ENCODE results near the gene CAPZB. TPM values are rescaled to one million over a fixed set of nuclear protein-coding genes. Genes with fewer than 3 reads are reported as not detected.
"Not testable (repeated sequence)": the region's sequence is repeated elsewhere in the genome, so short reads cannot be mapped to it uniquely, and the experiment has no call there.

CAPZB gene
- 291 and 297 TPM in 2 replicates for total RNA-seq

DNA sequence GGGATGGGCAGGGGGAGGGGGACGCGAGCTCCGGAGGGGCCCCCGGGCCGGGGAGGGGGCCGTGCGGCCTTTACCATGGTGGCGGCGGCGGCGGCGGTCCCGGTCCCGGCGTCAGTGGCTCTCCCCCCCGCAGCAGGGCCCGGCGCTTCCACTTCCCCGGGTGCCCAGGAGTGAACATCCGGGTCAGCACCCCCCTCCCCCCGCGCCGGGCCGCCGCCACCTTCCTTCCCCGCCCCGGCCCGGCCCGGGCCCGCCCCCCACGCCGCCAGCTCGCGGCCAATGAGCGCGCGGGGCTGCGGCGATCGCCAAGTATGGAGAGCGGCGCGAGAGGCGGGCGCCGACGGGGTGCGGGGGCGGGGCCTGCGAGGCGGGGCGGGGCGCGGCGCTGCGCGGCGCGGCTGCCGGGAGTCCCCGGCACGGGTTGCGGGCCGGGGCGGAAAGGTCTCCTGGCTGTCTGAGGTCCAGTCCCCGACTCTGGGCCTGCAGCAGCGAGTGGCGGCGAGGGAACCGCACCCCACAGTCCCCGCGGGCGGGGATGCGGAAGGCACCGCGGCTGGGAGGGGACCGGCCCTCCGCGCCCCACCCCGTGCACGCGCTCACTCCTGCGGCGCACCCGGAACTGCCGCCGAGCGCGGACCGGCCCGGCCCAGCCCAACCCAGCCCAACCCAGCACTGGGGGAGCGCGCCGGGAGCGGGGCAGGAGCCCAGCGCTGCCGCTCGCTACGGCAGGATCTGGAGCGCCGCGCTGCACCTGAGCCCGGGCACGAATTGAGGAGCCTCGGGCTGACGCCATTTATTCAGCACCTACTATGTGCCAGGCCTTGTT lies at the start of gene CAPZB:
Gene CAPZB (minus strand): TSS at position 178 of the 826 bp plus-strand sequence. CDS start 101 bp downstream, at position 77.
- DNase-seq, result peak; percentile 97
- Mint-ChIP-seq H3K4me3 (peak within 1 kb of the TSS; percentile 97), H3K9me3 (no peaks in the 10 kb centered on the region), H3K27ac (peak within 1 kb of the TSS; percentile 95), H3K27me3 (no peaks in the 10 kb centered on the region), H3K36me3 (ENCODE audit: low read depth) (peaks cover 20% of the 10 kb centered on the region), H3K4me1 (peaks cover 52% of the 10 kb centered on the region)
- intact Hi-C loops (cut with micrococcal nuclease), result loop anchor here (1.0 to 5.0 kb wide), 6 partner anchors 16 to 159 kb away; partner anchors contain the start of gene NBL1

GRCh38 chr1:19534281-19534680 lies 48.9 kb upstream of the CAPZB start:
- intact Hi-C loops (cut with micrococcal nuclease), result no loop called here
- Mint-ChIP-seq H3K27ac (no peak overlapping the region), H3K9me3 (peaks cover 3% of the 10 kb centered on the region), H3K27me3 (no peaks in the 10 kb centered on the region), H3K36me3 (ENCODE audit: low read depth) (no peaks in the 10 kb centered on the region), H3K4me3 (no peak overlapping the region), H3K4me1 (no peaks in the 10 kb centered on the region)
- DNase-seq, result no peak

- H3K4me3 Mint-ChIP-seq, result no peak overlapping the region
- intact Hi-C loops (cut with micrococcal nuclease), result no loop called here
- no peaks in the 10 kb centered on the region for H3K4me1 Mint-ChIP-seq
- no peak overlapping the region for H3K27ac Mint-ChIP-seq
- H3K9me3 Mint-ChIP-seq, result peaks cover 3% of the 10 kb centered on the region
- H3K27me3 Mint-ChIP-seq, result no peaks in the 10 kb centered on the region
- DNase-seq, result no peak
- no peaks in the 10 kb centered on the region for H3K36me3 Mint-ChIP-seq (ENCODE audit: low read depth)
These were observed 48.3 kb upstream of the CAPZB start for GRCh38 chr1:19533626-19534025.

DNA sequence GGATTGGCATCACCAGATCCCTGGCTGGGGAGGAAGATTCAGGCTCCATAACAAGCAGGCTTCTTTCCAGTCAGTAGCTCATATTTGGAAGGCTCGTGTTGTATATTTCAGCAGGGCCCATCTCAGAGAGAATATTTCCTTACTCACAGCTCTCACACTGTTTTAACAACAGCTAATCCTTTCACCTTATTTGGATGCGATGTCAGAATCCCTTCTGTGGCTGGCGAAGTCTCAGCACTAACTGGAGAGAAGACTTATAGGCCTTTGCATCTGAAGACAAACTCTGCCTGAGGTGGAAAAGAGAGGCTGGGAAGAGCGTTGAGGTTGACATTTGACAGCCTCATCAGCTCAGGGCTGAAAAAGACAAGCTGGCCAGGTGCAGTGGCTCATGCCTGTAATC lies 47.2 kb upstream of the CAPZB start:
- intact Hi-C loops (cut with micrococcal nuclease), result no loop called here
- Mint-ChIP-seq H3K36me3 (ENCODE audit: low read depth) (no peaks in the 10 kb centered on the region), H3K4me3 (no peak overlapping the region), H3K9me3 (peaks cover 3% of the 10 kb centered on the region), H3K4me1 (no peaks in the 10 kb centered on the region), H3K27me3 (no peaks in the 10 kb centered on the region), H3K27ac (no peak overlapping the region)
- no peak for DNase-seq

DNA sequence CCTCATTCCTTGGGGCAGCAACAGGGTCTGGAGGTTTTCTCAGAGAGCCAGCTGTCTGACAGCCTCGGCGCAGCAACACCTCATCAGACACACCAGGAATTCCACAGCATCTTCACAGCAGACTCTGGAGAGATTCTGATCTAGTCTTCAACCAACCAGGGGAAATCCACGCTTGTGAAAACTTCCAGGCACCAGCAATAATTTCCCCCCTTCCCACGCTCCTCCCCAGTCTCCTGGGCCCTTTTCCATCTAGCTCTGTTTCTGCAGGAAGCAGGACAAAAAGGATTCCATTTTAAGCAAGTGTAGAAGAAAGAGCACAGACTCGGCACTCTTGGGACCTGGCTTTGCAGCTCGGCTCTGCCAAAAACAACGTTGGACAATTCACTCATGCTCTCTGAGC lies 44.3 kb upstream of the CAPZB start:
- intact Hi-C loops (cut with micrococcal nuclease), result no loop called here
- Mint-ChIP-seq H3K4me1 (no peaks in the 10 kb centered on the region), H3K9me3 (no peaks in the 10 kb centered on the region), H3K27ac (no peak overlapping the region), H3K4me3 (no peak overlapping the region), H3K36me3 (ENCODE audit: low read depth) (no peaks in the 10 kb centered on the region), H3K27me3 (no peaks in the 10 kb centered on the region)
- DNase-seq, result no peak

DNA sequence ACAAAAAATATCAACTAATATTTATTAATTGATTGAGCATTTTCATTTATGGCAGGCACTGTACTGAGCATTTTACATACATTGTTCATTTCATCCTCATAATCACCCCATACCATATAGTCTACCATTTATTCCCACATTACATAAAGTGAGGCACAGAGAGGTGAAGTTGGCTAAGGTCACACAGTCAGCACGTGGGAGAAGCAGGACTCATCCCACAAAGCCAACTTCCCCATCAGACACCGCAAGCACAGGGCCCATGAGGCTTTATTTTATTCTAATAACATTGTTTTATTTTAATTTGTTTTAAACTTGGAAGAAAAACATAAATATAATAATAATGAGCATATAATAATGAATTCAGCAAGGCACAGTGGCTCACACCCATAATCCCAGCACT lies 43.1 kb upstream of the CAPZB start:
- Mint-ChIP-seq H3K4me3 (no peak overlapping the region), H3K36me3 (ENCODE audit: low read depth) (no peaks in the 10 kb centered on the region), H3K27ac (no peak overlapping the region), H3K27me3 (no peaks in the 10 kb centered on the region), H3K9me3 (no peaks in the 10 kb centered on the region), H3K4me1 (no peaks in the 10 kb centered on the region)
- intact Hi-C loops (cut with micrococcal nuclease), result no loop called here
- no peak for DNase-seq

- Mint-ChIP-seq H3K27me3 (no peaks in the 10 kb centered on the region), H3K27ac (no peak overlapping the region), H3K4me3 (no peak overlapping the region), H3K36me3 (ENCODE audit: low read depth) (no peaks in the 10 kb centered on the region), H3K9me3 (peaks cover 4% of the 10 kb centered on the region), H3K4me1 (no peaks in the 10 kb centered on the region)
- no peak for DNase-seq
- intact Hi-C loops (cut with micrococcal nuclease), result no loop called here
These were observed 40.5 kb upstream of the CAPZB start for GRCh38 chr1:19525607-19526545.

DNA sequence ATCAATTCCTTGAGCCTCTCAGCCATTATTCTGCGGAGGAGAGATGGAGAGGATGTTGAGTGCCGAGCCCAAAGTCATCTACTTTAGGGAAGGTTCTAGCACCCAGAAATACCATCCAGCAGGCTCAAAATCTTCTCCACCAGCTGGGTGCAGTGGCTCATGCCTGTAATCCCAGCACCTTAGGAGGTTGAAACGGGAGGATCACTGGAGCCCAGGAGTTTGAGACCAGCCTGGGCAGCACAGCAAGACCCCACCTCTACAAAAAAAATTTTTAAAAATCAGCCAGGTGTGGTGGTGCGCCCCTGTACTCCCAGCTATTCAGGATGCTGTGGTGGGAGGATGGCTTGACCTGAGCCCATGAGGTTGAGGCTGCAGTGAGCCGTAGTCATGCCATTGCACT lies 39.5 kb upstream of the CAPZB start:
- DNase-seq, result no peak
- Mint-ChIP-seq H3K27me3 (no peaks in the 10 kb centered on the region), H3K4me3 (no peak overlapping the region), H3K27ac (no peak overlapping the region), H3K4me1 (no peaks in the 10 kb centered on the region), H3K36me3 (ENCODE audit: low read depth) (no peaks in the 10 kb centered on the region), H3K9me3 (peaks cover 4% of the 10 kb centered on the region)
- intact Hi-C loops (cut with micrococcal nuclease), result no loop called here

- H3K4me1 Mint-ChIP-seq; intact Hi-C loops (cut with micrococcal nuclease): not testable (repeated sequence)
These were observed 37.2 kb upstream of the CAPZB start for GRCh38 chr1:19522570-19522969.

DNA sequence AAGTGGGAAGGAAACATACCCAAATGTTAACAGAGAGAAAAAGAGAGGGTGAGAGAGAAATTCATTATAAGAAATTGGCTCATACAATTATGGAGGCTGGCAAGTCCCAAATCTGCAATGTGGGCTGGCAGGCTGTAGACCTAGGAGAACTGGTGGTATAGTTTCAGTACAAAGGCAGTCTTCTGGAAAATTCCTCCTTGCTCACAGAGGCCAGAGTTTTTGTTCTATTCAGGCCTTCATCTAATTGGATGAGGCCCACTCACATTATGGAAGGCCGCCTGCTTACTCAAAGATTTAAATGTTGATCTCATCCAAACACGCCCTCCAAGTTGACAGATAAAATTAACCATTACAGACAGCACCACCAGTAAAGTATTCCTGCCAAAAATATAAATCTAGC lies 36.1 kb upstream of the CAPZB start:
- intact Hi-C loops (cut with micrococcal nuclease), result no loop called here
- H3K27ac Mint-ChIP-seq, result no peak overlapping the region
- no peaks in the 10 kb centered on the region for H3K27me3 Mint-ChIP-seq
- H3K9me3 Mint-ChIP-seq, result peaks cover 16% of the 10 kb centered on the region
- no peak overlapping the region for H3K4me3 Mint-ChIP-seq
- H3K4me1 Mint-ChIP-seq, result peaks cover 4% of the 10 kb centered on the region
- H3K36me3 Mint-ChIP-seq (ENCODE audit: low read depth), result no peaks in the 10 kb centered on the region
- no peak for DNase-seq

More at GRCh38 chr1:19522570-19522969, 37.2 kb upstream of the CAPZB start:
- H3K27me3 Mint-ChIP-seq; H3K9me3 Mint-ChIP-seq; DNase-seq; H3K36me3 Mint-ChIP-seq (ENCODE audit: low read depth); H3K27ac Mint-ChIP-seq; H3K4me3 Mint-ChIP-seq: not testable (repeated sequence)

GRCh38 chr1:19517017-19517416 lies 31.7 kb upstream of the CAPZB start:
- intact Hi-C loops (cut with micrococcal nuclease), result no loop called here
- H3K27ac Mint-ChIP-seq, result no peak overlapping the region
- H3K27me3 Mint-ChIP-seq, result no peaks in the 10 kb centered on the region
- H3K36me3 Mint-ChIP-seq (ENCODE audit: low read depth), result no peaks in the 10 kb centered on the region
- peaks cover 16% of the 10 kb centered on the region for H3K9me3 Mint-ChIP-seq
- peaks cover 5% of the 10 kb centered on the region for H3K4me1 Mint-ChIP-seq
- H3K4me3 Mint-ChIP-seq, result no peak overlapping the region
- DNase-seq, result no peak

GRCh38 chr1:19515201-19515600 lies 29.9 kb upstream of the CAPZB start:
- peaks cover 12% of the 10 kb centered on the region for H3K9me3 Mint-ChIP-seq
- no peaks in the 10 kb centered on the region for H3K36me3 Mint-ChIP-seq (ENCODE audit: low read depth)
- H3K27me3 Mint-ChIP-seq, result no peaks in the 10 kb centered on the region
- no peak for DNase-seq
- intact Hi-C loops (cut with micrococcal nuclease), result no loop called here
- peaks cover 5% of the 10 kb centered on the region for H3K4me1 Mint-ChIP-seq
- H3K4me3 Mint-ChIP-seq, result no peak overlapping the region
- H3K27ac Mint-ChIP-seq, result no peak overlapping the region

- DNase-seq, result no peak
- H3K27ac Mint-ChIP-seq, result no peak overlapping the region
- no peak overlapping the region for H3K4me3 Mint-ChIP-seq
- H3K27me3 Mint-ChIP-seq, result no peaks in the 10 kb centered on the region
- intact Hi-C loops (cut with micrococcal nuclease), result no loop called here
- no peaks in the 10 kb centered on the region for H3K36me3 Mint-ChIP-seq (ENCODE audit: low read depth)
- peaks cover 12% of the 10 kb centered on the region for H3K9me3 Mint-ChIP-seq
- peaks cover 5% of the 10 kb centered on the region for H3K4me1 Mint-ChIP-seq
These were observed 29.1 kb upstream of the CAPZB start for GRCh38 chr1:19514391-19514831.

- Mint-ChIP-seq H3K9me3 (peaks cover 7% of the 10 kb centered on the region), H3K27me3 (no peaks in the 10 kb centered on the region), H3K4me3 (no peak overlapping the region), H3K36me3 (ENCODE audit: low read depth) (no peaks in the 10 kb centered on the region), H3K4me1 (peaks cover 8% of the 10 kb centered on the region), H3K27ac (no peak overlapping the region)
- DNase-seq, result no peak
- intact Hi-C loops (cut with micrococcal nuclease), result no loop called here
These were observed 27.2 kb upstream of the CAPZB start for GRCh38 chr1:19512545-19512944.
